HCT116 (cell line): ENCODE results near the gene COPS9. TPM values are rescaled to one million over a fixed set of nuclear protein-coding genes. Genes with fewer than 3 reads are reported as not detected.

Experiments used
- ATAC-seq: fragments of 200-7000 bp; cut with Tn5 transposase; 2 replicates; pipeline ENCODE4 v1.9.1; 2020; ENCODE audit warnings: mild to moderate bottlenecking, moderate library complexity
- BruUV-seq: library from RNA; stranded (reverse); fragments of 400-500 nt; replicated peaks from 2 replicates; lab custom pipeline; 2021; lab: Mats Ljungman, UMichigan
- CTCF ChIA-PET: fragments of 300-600 bp; sonication (Branson Sonifier 250); formaldehyde crosslinking; loops from one replicate; lab custom pipeline; 2021; ENCODE audit warnings: antibody characterized with exemption; lab: Charles Lee
- POLR2A ChIA-PET: fragments of 300-600, 350-600 bp; sonication (Branson Sonifier 250); formaldehyde crosslinking; loops from one replicate; lab custom pipeline; 2021; ENCODE audit warnings: antibody characterized with exemption; lab: Charles Lee
- RAD21 ChIA-PET, 2 experiments: fragments of 300-600 bp; sonication (Branson Sonifier 250); formaldehyde crosslinking; loops; one replicate each; lab custom pipeline; 2023; ENCODE audit warnings: low total read pairs in 2 of 2; ENCODE audit not compliant: uncharacterized antibody in 2 of 2, unreplicated experiment in 2 of 2, low non-redundant PET in 1 of 2; lab: Charles Lee
- DNase-seq: peaks from one replicate; pipeline ENCODE4 v3.0.0-alpha.2; 2010; ENCODE audit warnings: low read depth, low spot score
- H2AFZ ChIP-seq: fragments of 200-600 bp; shearing (Covaris generic), sonication (generic); 2 replicates; pipeline ENCODE4 v1.6.1; 2017; ENCODE audit warnings: low read depth, mixed run types, mixed read lengths, antibody characterized with exemption, low read length; ENCODE audit not compliant: poor library complexity, severe bottlenecking
- H3K27ac ChIP-seq: 2 replicates; pipeline ENCODE4 v1.5.1; 2012; ENCODE audit warnings: low read depth, low read length
- H3K27me3 ChIP-seq: fragments of 200-600 bp; sonication (generic); 2 replicates; pipeline ENCODE4 v1.6.1; 2016; ENCODE audit warnings: mixed run types, low read length, mixed read lengths; ENCODE audit not compliant: insufficient read depth
- H3K36me3 ChIP-seq, 2 experiments: fragments of 200-500 bp in 1 of 2; fragments of 200-600 bp in 1 of 2; sonication (Bioruptor generic) in 1 of 2; sonication (generic) in 1 of 2; 2 replicates each; pipeline versions ENCODE4 v1.5.1 to v1.6.1; 2014 to 2016; ENCODE audit warnings: low read length in 2 of 2, inconsistent platforms in 1 of 2, mixed read lengths in 1 of 2, mixed run types in 1 of 2; ENCODE audit not compliant: insufficient read depth in 2 of 2, control insufficient read depth in 1 of 2
- H3K4me1 ChIP-seq, 2 experiments: fragments of 200-600 bp in 1 of 2; sonication (generic) in 1 of 2; 2 replicates each; pipeline versions ENCODE4 v1.5.1 to v1.6.1; 2012 to 2017; ENCODE audit warnings: low read length in 2 of 2, inconsistent platforms in 1 of 2, mild to moderate bottlenecking in 1 of 2, mixed read lengths in 1 of 2, mixed run types in 1 of 2, moderate library complexity in 1 of 2; ENCODE audit not compliant: insufficient read depth in 2 of 2, control insufficient read depth in 1 of 2
- H3K4me2 ChIP-seq: fragments of 200-600 bp; sonication (generic); 2 replicates; pipeline ENCODE4 v1.6.1; 2017; ENCODE audit warnings: mixed run types, low read length, mixed read lengths
- H3K4me3 ChIP-seq, 2 experiments: fragments of 200-600 bp in 1 of 2; sonication (generic) in 1 of 2; replicated peaks in 1 of 2; 2 replicates each; pipeline ENCODE4 v1.5.1; 2011 to 2016; ENCODE audit warnings: low read length in 2 of 2, control low read depth in 1 of 2, low read depth in 1 of 2, mild to moderate bottlenecking in 1 of 2, mixed read lengths in 1 of 2, mixed run types in 1 of 2
- H3K79me2 ChIP-seq: fragments of 200-600 bp; sonication (generic); 2 replicates; pipeline ENCODE4 v1.6.1; 2017; ENCODE audit warnings: mild to moderate bottlenecking, mixed run types, low read length, moderate library complexity, mixed read lengths; ENCODE audit not compliant: insufficient read depth
- H3K9ac ChIP-seq: fragments of 200-600 bp; sonication (generic); 2 replicates; pipeline ENCODE4 v1.6.1; 2016; ENCODE audit warnings: low read length, mixed read lengths
- H3K9me2 ChIP-seq: fragments of 200-600 bp; sonication (generic), shearing (Covaris generic); 2 replicates; pipeline ENCODE4 v1.6.1; 2017; ENCODE audit warnings: mixed run types, mild to moderate bottlenecking, moderate library complexity; ENCODE audit not compliant: insufficient read depth
- H3K9me3 ChIP-seq, 2 experiments: fragments of 200-500 bp in 1 of 2; fragments of 200-600 bp in 1 of 2; sonication (Bioruptor generic) in 1 of 2; sonication (generic) in 1 of 2; 2 replicates each; pipeline ENCODE4 v1.6.1; 2014 to 2017; ENCODE audit warnings: low read length in 2 of 2, mixed read lengths in 2 of 2, inconsistent platforms in 1 of 2, low read depth in 1 of 2, mild to moderate bottlenecking in 1 of 2, mixed run types in 1 of 2, moderate library complexity in 1 of 2; ENCODE audit not compliant: control insufficient read depth in 1 of 2, insufficient read depth in 1 of 2
- H4K20me1 ChIP-seq: fragments of 200-600 bp; sonication (generic), shearing (Covaris generic); 2 replicates; pipeline ENCODE4 v1.6.1; 2017; ENCODE audit warnings: mixed run types, mild to moderate bottlenecking, moderate library complexity; ENCODE audit not compliant: insufficient read depth
- CBX3 ChIP-seq: IDR thresholded peaks from 2 replicates; pipeline ENCODE4 v1.6.1; 2012; ENCODE audit warnings: low read depth
- CEBPB ChIP-seq: IDR thresholded peaks from 2 replicates; pipeline ENCODE4 v1.6.1; 2012; ENCODE audit warnings: low read depth
- EGR1 ChIP-seq: IDR thresholded peaks from 2 replicates; pipeline ENCODE4 v1.6.1; 2012; ENCODE audit warnings: low read depth
- FOSL1 ChIP-seq: IDR thresholded peaks from 2 replicates; pipeline ENCODE4 v1.6.1; 2012; ENCODE audit warnings: low read depth
- JUND ChIP-seq: IDR thresholded peaks from 2 replicates; pipeline ENCODE4 v1.6.1; 2012
- RAD21 ChIP-seq: IDR thresholded peaks from 2 replicates; pipeline ENCODE4 v1.6.1; 2012; ENCODE audit warnings: low read depth, mild to moderate bottlenecking
- SRF ChIP-seq: IDR thresholded peaks from 2 replicates; pipeline ENCODE4 v1.6.1; 2012; ENCODE audit warnings: low read depth
- TCF7L2 ChIP-seq: IDR thresholded peaks from 2 replicates; pipeline ENCODE4 v1.7.0; 2011; ENCODE audit warnings: borderline replicate concordance, inconsistent platforms; ENCODE audit not compliant: insufficient read depth, insufficient read length; ENCODE audit errors: extremely low read depth
- ZFX ChIP-seq: fragments of 450-650 bp; IDR thresholded peaks from 2 replicates; pipeline ENCODE4 v1.6.1; 2017
- intact Hi-C: fragments of 100-400 bp; cut with micrococcal nuclease; formaldehyde crosslinking; loops from 2 replicates; pipeline ENCODE4 v1.10.0; 2022
- total RNA-seq: library from RNA; stranded (reverse); gene quantifications from one replicate; pipeline ENCODE4 v1.2.1, GENCODE V29; 2021; ENCODE audit not compliant: unreplicated experiment
- TF ChIP-seq, protein P1 (sequence below), 3 experiments: fragments of 200-600 bp in 1 of 3; sonication (generic) in 1 of 3; IDR thresholded peaks in 2 of 3; conservative IDR thresholded peaks in 1 of 3; 2 replicates each; pipeline ENCODE4 v1.5.1; 2012 to 2017; ENCODE audit warnings: low read depth in 2 of 3, low read length in 2 of 3, antibody characterized with exemption in 1 of 3, borderline replicate concordance in 1 of 3, control low read depth in 1 of 3, mild to moderate bottlenecking in 1 of 3, mixed read lengths in 1 of 3, mixed run types in 1 of 3, moderate library complexity in 1 of 3; ENCODE audit not compliant: insufficient read depth in 1 of 3
- TF ChIP-seq, protein P2 (sequence below): IDR thresholded peaks from 2 replicates; pipeline ENCODE4 v1.6.1; 2012

The COPS9 gene
- total RNA-seq, 1 experiment from 2014 or later, result 111 TPM

DNA sequence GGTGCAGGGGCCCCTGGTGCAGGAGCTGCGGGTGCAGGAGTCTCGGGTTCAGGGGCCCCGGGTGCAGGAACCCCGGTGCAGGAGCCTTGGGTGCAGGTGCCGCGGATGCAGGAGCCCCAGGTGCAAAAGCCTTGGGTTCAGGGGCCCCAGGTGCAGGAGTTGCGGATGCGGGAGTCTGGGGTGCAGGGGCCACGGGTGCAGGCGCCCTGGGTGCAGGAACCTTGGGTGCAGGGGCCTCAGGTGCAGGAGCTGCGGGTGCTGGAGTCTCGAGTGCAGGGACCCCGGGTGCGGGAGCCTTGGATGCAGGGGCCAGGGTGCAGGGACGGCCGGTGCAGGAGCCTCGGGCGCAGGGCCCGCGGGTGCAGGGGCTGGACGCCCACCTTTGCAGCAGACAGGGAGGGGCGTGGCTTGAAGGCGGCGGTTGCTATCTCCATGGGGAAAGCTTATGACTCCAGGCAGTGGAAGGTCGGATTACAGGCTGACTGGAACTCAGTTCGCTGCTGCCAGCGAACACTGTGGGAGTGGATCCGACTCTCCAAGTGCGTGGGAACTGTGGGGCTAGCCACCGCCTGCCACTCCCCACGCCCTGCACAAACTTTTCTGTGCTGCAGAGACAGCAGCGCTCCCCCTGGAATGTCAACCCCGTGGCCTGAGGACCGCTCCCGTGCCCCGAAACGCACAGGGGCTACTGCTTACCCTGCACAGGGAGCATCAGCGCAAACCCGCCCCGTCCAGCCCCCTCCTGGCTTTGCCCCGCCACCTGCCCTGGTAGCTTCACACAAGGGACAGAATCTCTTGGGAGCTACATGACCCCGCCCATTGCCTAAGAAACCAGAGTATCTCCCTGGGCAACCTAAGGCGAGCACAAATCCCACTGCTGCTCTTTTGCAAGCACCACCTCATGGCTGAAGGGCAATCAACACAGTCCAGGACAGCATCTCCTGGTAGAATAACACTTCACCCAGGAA lies 40.3 kb downstream of the COPS9 start:
- Histone ChIP-seq H4K20me1 (no peaks in the 10 kb centered on the region), H3K4me3 (no peak overlapping the region), H3K9ac (no peak overlapping the region), H3K4me2 (no peak overlapping the region), H3K9me3 (no peaks in the 10 kb centered on the region), H3K4me1 (no peaks in the 10 kb centered on the region), H3K36me3 (no peaks in the 10 kb centered on the region), H3K79me2 (no peaks in the 10 kb centered on the region), H3K27ac (no peak overlapping the region), H3K9me2 (no peaks in the 10 kb centered on the region), H2AFZ (no peak overlapping the region), H3K27me3 (peaks cover 44% of the 10 kb centered on the region)
- intact Hi-C loops, result no loop called here
- BruUV-seq, result no TSS peak
- no peak for ATAC-seq
- POLR2A ChIA-PET, result no interaction called here
- RAD21 ChIA-PET, result no interaction called here
- CTCF ChIA-PET, result no interaction called here
- DNase-seq, result no peak
- TF ChIP-seq CBX3, result no peak
- TF ChIP-seq RAD21, result no peak
- TF ChIP-seq SRF, result no peak
- no peak for TF ChIP-seq JUND
- no peak for TF ChIP-seq TCF7L2
- no peak for TF ChIP-seq FOSL1
- TF ChIP-seq CEBPB, result no peak
- TF ChIP-seq ZFX, result no peak
- TF ChIP-seq, protein P1, sequence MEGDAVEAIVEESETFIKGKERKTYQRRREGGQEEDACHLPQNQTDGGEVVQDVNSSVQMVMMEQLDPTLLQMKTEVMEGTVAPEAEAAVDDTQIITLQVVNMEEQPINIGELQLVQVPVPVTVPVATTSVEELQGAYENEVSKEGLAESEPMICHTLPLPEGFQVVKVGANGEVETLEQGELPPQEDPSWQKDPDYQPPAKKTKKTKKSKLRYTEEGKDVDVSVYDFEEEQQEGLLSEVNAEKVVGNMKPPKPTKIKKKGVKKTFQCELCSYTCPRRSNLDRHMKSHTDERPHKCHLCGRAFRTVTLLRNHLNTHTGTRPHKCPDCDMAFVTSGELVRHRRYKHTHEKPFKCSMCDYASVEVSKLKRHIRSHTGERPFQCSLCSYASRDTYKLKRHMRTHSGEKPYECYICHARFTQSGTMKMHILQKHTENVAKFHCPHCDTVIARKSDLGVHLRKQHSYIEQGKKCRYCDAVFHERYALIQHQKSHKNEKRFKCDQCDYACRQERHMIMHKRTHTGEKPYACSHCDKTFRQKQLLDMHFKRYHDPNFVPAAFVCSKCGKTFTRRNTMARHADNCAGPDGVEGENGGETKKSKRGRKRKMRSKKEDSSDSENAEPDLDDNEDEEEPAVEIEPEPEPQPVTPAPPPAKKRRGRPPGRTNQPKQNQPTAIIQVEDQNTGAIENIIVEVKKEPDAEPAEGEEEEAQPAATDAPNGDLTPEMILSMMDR (IDR thresholded peaks at IDR 0.05 in 2 of 3, conservative IDR thresholded peaks at IDR 0.05 in 1 of 3; ENCODE audit: borderline replicate concordance in 1 of 3, insufficient read depth in 1 of 3, low read depth in 2 of 3, low read length in 2 of 3), result no peak
- TF ChIP-seq EGR1, result no peak
- TF ChIP-seq, protein P2, sequence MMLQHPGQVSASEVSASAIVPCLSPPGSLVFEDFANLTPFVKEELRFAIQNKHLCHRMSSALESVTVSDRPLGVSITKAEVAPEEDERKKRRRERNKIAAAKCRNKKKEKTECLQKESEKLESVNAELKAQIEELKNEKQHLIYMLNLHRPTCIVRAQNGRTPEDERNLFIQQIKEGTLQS, result no peak
